SK-N-MC (cell line): ENCODE results near the gene PRKX.
"Not testable (repeated sequence)": the region's sequence is repeated elsewhere in the genome, so short reads cannot be mapped to it uniquely, and the experiment has no call there.

Experiments used
- DNase-seq: peaks from one replicate; pipeline ENCODE4 v3.0.0-alpha.2; 2011; ENCODE audit warnings: low read depth, low spot score
- H3K27ac ChIP-seq: fragments of 200-600 bp; sonication (generic); 2 replicates; pipeline ENCODE4 v1.5.1; 2016; ENCODE audit warnings: mixed run types
- H3K36me3 ChIP-seq: fragments of 200-600 bp; sonication (generic); 2 replicates; pipeline ENCODE4 v1.6.1; 2017; ENCODE audit warnings: antibody characterized with exemption, low read length, mixed read lengths; ENCODE audit not compliant: insufficient read depth
- H3K4me3 ChIP-seq: fragments of 200-600 bp; sonication (generic); 2 replicates; pipeline ENCODE4 v1.5.1; 2016
- H3K9ac ChIP-seq: fragments of 200-600 bp; sonication (generic); 2 replicates; pipeline ENCODE4 v1.8.0; 2017; ENCODE audit warnings: mixed run types, mixed read lengths; ENCODE audit not compliant: insufficient read length
- H3K9me3 ChIP-seq: fragments of 200-600 bp; sonication (generic); 2 replicates; pipeline ENCODE4 v1.6.1; 2017; ENCODE audit warnings: low read depth, mild to moderate bottlenecking, antibody characterized with exemption, low read length, moderate library complexity, mixed read lengths
- EZH2 ChIP-seq: fragments of 200-600 bp; sonication (generic); IDR thresholded peaks from one replicate; pipeline ENCODE4 v1.6.1; 2017; ENCODE audit warnings: antibody characterized with exemption
- FOXP2 ChIP-seq: optimal IDR thresholded peaks from 2 replicates; pipeline ENCODE3; 2011; ENCODE audit warnings: mild to moderate bottlenecking, moderate library complexity; ENCODE audit not compliant: insufficient read depth; ENCODE audit errors: extremely low read length, control extremely low read depth
- POLR2AphosphoS5 ChIP-seq: IDR thresholded peaks from 2 replicates; pipeline ENCODE4 v1.6.1; 2012; ENCODE audit warnings: mild to moderate bottlenecking, low read depth, low read length, borderline replicate concordance

PRKX gene

DNA sequence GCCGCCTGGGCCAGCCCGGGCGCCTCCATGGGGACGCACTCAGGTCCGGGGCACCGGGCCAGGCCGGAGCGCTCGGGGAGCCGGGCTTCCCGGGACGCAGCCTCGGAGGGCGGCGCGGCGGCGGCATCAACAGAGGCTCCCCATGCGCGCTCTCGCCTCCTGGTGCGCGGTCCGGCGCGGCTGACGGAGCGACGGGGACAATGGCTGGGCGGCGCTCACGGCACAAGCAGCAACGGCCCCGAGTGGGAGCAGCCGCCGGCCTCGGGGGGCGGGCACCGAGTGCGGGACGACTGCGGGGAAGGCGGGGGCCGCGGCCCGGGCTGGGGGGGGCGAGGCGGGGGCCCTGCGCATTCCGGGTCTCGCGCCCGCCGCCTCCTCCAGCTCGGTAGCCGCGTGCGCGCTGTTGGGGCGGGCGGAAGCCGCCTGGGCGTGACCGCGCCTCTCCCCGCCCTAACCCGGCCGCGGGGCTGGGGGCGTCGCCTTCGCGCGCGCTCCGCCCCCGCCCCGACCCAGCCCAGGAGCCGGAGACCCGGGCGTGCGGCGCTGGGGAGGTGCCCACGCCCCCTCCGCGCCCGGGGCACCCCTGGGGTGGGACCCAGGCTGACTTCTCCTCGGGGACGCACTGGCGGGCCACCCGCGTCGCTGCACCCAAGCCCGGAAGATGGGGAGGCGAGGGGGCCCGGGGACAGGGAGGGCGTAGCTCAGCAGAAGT is at the start of gene PRKX:
Gene PRKX (minus strand): TSS at position 425 of the 712 bp plus-strand sequence. CDS start 396 bp downstream, at position 29.
- no peaks in the 10 kb centered on the region for H3K36me3 ChIP-seq
- H3K9me3 ChIP-seq: no peaks in the 10 kb centered on the region
- no peak for DNase-seq
- H3K4me3 ChIP-seq: peak within 1 kb of the TSS; percentile 88
- no peak for TF ChIP-seq POLR2AphosphoS5
- no peak for TF ChIP-seq EZH2
- TF ChIP-seq FOXP2: no peak
- peak within 1 kb of the TSS; percentile 85 for H3K9ac ChIP-seq
- no peak within 1 kb of the TSS for H3K27ac ChIP-seq

GRCh38 chrX:3763111-3763510 is 49.7 kb upstream of the PRKX start:
- no peaks in the 10 kb centered on the region for H3K36me3 ChIP-seq
- no peak for DNase-seq
- H3K27ac ChIP-seq: no peak overlapping the region
- no peak for TF ChIP-seq FOXP2
- no peak for TF ChIP-seq EZH2
- no peak for TF ChIP-seq POLR2AphosphoS5
- H3K4me3 ChIP-seq: no peak overlapping the region
- H3K9me3 ChIP-seq: no peaks in the 10 kb centered on the region
- no peak overlapping the region for H3K9ac ChIP-seq

DNA sequence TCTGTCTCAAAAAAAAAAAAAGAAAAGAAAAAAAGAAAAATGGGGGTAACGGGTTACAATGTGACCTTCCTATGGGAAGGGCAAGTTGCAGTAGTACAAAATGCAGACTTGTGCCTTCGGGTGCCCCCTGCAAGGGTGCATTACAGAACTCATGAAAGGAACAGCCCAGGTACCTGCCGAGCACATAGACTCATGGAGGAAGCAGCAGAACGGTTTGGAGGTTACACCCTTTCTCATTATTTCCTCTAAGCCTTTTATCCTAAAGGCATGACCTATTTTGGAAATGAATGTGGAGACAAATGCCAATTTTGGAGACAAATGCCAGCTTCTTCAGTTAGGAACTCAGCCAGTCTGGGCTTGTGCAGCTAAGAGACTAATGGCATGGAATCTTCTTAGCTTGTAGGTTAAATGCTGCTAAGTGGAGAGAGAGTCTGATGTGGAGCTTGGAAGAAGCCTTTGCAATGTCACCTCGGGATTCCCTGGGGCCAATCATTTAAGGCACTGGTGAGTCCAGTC is 44.1 kb upstream of the PRKX start:
- H3K9me3 ChIP-seq: no peaks in the 10 kb centered on the region
- H3K9ac ChIP-seq: no peak overlapping the region
- no peak for TF ChIP-seq POLR2AphosphoS5
- no peak for TF ChIP-seq FOXP2
- no peak for TF ChIP-seq EZH2
- H3K4me3 ChIP-seq: no peak overlapping the region
- no peak for DNase-seq
- H3K36me3 ChIP-seq: no peaks in the 10 kb centered on the region
- no peak overlapping the region for H3K27ac ChIP-seq

DNA sequence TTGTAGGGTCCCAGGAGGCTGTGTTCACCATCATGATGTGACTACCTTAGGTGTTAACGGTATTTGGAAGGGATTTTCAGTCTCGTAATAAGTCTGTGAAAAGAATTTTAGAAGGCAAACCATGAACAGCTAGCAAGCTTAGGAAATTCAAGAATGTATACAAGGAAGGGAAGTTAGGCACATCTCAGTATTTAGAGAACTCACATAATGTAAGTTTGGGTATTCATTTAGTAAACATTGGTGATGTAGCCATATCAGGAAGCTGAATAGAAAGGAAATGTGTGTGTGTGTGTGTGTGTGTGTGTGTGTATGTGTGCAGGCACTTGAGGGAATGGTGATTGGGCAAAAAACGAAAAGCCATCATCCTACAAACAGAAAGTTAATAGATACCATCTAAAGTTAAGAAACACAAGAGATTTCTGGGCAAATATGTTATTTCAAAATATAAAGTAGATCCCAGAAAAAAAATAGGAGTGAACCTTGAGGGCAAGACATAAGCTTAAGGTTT is 34.7 kb upstream of the PRKX start:
- H3K9me3 ChIP-seq: no peaks in the 10 kb centered on the region
- H3K27ac ChIP-seq: no peak overlapping the region
- no peak overlapping the region for H3K9ac ChIP-seq
- H3K36me3 ChIP-seq: no peaks in the 10 kb centered on the region
- TF ChIP-seq FOXP2 (no peak), POLR2AphosphoS5 (no peak), EZH2 (no peak)
- DNase-seq: no peak
- no peak overlapping the region for H3K4me3 ChIP-seq

GRCh38 chrX:3743801-3744439 is 30.5 kb upstream of the PRKX start:
- no peak overlapping the region for H3K27ac ChIP-seq
- DNase-seq: no peak
- TF ChIP-seq EZH2 (no peak), POLR2AphosphoS5 (no peak), FOXP2 (no peak)
- no peaks in the 10 kb centered on the region for H3K9me3 ChIP-seq
- no peak overlapping the region for H3K9ac ChIP-seq
- peak overlapping the region; percentile 65 for H3K4me3 ChIP-seq
- H3K36me3 ChIP-seq: no peaks in the 10 kb centered on the region

- not testable (repeated sequence) for DNase-seq, H3K27ac ChIP-seq, H3K9ac ChIP-seq, H3K36me3 ChIP-seq, H3K9me3 ChIP-seq, H3K4me3 ChIP-seq
Observed at GRCh38 chrX:3740946-3741345, 27.5 kb upstream of the PRKX start.

DNA sequence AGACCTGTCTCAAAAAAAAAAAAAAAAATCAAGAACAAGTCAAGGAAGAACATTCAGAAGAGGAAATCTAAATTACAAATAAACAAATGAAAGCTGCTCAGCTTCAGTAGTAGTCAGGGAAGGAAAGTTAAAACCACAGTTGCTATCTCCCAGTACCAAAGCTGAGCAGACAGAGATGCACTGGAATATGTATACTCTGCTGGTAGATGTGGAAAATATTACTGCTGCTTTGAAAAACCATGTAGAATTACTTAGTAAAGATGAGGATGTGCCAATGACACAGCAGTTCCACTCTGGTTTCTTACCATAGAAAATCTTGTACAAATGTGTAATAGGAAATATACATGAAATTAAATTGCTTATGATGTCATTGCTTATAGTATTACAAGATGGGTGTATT is 25.1 kb upstream of the PRKX start:
- Histone ChIP-seq H3K9me3 (no peaks in the 10 kb centered on the region), H3K27ac (no peak overlapping the region), H3K9ac (no peak overlapping the region), H3K36me3 (no peaks in the 10 kb centered on the region), H3K4me3 (no peak overlapping the region)
- DNase-seq: no peak
- TF ChIP-seq FOXP2 (no peak), EZH2 (no peak), POLR2AphosphoS5 (no peak)

DNA sequence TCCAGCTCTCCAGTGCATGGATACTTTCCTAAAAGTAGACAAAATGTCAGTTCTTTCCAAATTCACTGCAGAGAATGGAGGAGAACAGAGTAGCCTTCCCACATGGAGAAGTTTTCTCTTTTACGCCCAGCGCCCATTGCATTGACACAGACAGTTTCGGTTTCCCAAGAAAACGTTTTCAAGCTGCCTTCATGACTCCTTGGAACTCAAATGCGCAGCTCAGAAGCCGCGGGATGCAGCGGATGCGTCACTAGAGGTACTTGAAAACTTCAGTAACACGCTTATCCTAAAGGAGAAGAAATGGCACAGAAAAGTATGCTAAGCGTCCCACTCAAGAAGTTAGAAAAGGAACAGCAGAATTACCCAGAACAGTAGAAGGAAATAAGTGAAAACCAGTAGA is 23.1 kb upstream of the PRKX start:
- not testable (repeated sequence) for H3K9ac ChIP-seq, H3K27ac ChIP-seq, H3K4me3 ChIP-seq, H3K9me3 ChIP-seq, DNase-seq, H3K36me3 ChIP-seq

DNA sequence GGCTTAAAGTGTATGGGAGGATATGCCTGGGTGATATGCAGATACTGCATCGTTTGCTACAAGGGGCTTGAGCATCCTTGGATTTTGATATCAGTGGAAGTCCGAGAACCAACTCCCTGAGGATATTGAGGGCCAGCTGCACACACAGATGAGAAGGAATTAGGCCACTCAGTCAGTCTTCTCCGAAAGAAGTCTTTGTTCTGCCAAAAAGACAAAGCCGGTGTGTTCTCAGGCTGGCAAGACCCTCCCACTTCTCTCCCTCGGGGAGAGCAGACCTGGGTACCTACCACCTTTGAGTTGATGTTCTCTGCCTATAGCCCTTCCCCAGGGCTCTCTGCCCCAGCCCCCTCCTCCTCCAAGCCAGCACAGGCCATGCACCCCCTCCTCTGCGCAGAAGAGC is 22.4 kb upstream of the PRKX start:
- not testable (repeated sequence) for H3K36me3 ChIP-seq, H3K9me3 ChIP-seq, H3K4me3 ChIP-seq, DNase-seq, H3K27ac ChIP-seq, H3K9ac ChIP-seq

DNA sequence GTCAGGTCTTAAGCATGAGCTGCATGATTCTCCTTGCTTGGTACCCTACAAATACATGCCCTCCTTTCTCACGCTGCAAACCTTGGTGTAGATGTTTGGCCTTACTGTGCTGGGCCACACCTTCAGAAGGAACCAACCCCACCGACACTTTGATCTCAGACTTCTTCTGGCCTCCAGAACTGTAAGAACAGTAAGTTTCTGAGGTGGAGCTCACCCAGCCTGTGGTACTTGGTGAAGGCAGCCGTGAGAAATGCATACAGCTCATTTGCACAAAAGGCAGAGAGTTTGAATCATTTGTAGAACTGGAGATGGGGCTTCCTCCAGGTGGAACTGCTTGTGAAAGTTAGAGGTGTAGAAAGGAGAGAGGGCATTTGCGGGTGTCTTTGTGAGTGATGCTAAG is 21.0 kb upstream of the PRKX start:
- not testable (repeated sequence) for H3K27ac ChIP-seq, H3K36me3 ChIP-seq, H3K9me3 ChIP-seq, H3K9ac ChIP-seq, H3K4me3 ChIP-seq, DNase-seq
